Measurements from ENCODE around the gene INTS4.
"Not testable (repeated sequence)": the region's sequence is repeated elsewhere in the genome, so short reads cannot be mapped to it uniquely, and the experiment has no call there.

DNA sequence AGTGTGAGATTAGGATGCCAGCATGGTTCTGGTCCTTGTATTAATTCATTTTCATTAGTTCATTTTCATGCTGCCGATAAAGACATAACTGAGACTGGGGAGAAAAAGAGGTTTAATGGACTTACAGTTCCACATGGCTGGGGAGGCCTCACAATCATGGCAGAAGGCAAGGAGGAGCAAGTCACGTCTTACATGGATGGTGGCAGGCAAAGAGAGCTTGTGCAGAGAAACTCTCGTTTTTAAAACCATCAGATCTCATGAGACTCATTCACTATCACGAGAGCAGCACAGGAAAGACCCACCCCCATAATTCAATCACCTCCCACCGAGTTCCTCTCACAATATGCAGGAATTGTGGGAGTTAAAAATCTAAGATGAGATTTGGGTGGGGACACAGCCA, 150.8 kb downstream of the INTS4 start:
- TF ChIP-seq, protein P1, sequence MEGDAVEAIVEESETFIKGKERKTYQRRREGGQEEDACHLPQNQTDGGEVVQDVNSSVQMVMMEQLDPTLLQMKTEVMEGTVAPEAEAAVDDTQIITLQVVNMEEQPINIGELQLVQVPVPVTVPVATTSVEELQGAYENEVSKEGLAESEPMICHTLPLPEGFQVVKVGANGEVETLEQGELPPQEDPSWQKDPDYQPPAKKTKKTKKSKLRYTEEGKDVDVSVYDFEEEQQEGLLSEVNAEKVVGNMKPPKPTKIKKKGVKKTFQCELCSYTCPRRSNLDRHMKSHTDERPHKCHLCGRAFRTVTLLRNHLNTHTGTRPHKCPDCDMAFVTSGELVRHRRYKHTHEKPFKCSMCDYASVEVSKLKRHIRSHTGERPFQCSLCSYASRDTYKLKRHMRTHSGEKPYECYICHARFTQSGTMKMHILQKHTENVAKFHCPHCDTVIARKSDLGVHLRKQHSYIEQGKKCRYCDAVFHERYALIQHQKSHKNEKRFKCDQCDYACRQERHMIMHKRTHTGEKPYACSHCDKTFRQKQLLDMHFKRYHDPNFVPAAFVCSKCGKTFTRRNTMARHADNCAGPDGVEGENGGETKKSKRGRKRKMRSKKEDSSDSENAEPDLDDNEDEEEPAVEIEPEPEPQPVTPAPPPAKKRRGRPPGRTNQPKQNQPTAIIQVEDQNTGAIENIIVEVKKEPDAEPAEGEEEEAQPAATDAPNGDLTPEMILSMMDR (IDR thresholded peaks at IDR 0.05), result not testable (repeated sequence)
- not testable (repeated sequence) for TF ChIP-seq POLR2A (IDR thresholded peaks at IDR 0.05)

Measured in thyroid gland (tissue), 4 donors.